GM12873 (cell line): ENCODE results near the gene UTF1.

Experiments used
- TF ChIP-seq, protein P1 (sequence below): IDR thresholded peaks from 2 replicates; pipeline ENCODE4 v1.5.1; 2012; ENCODE audit warnings: low read depth, mild to moderate bottlenecking, moderate library complexity, low read length, control low read depth; ENCODE audit not compliant: insufficient read depth; ENCODE audit errors: missing control alignments

UTF1 gene

DNA sequence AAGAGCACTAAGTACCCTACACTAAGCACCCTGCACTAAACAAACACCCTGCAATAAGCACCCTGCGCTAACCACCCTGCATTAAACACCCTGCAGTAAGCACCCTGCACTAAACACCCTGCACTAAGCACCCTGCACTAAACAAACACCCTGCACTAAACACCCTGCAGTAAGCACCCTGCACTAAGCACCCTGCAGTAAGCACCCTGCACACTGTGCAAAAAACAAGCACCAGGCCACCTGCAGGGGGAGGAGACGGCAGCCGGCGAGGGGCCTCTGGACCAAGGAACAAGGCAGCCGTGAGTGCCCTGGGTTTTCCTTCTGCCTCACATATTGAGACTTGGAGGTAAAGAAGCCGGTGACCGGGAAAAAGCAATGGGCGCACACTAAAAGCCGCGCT lies 39.8 kb upstream of the UTF1 start:
- TF ChIP-seq, protein P1, sequence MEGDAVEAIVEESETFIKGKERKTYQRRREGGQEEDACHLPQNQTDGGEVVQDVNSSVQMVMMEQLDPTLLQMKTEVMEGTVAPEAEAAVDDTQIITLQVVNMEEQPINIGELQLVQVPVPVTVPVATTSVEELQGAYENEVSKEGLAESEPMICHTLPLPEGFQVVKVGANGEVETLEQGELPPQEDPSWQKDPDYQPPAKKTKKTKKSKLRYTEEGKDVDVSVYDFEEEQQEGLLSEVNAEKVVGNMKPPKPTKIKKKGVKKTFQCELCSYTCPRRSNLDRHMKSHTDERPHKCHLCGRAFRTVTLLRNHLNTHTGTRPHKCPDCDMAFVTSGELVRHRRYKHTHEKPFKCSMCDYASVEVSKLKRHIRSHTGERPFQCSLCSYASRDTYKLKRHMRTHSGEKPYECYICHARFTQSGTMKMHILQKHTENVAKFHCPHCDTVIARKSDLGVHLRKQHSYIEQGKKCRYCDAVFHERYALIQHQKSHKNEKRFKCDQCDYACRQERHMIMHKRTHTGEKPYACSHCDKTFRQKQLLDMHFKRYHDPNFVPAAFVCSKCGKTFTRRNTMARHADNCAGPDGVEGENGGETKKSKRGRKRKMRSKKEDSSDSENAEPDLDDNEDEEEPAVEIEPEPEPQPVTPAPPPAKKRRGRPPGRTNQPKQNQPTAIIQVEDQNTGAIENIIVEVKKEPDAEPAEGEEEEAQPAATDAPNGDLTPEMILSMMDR: no peak

DNA sequence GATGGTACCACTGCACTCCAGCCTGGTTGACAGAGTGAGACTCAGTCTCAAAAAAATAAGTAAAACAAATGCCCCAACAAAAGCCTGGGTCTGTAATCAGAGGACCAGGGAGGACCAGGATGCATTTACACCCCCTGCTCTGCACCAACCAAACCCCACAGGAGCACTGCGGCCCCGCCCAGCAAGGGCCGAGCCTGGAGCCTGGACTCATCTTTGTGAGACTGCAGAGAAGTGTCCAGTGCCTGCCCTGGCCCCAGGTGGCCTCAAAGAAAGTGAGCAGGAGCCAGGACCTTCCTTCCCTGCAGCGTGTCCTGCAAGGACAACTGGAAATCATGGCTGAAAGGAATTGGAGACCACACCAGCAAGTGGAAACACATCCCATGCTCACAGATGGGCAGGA lies 38.4 kb upstream of the UTF1 start:
- TF ChIP-seq, protein P1: no peak

DNA sequence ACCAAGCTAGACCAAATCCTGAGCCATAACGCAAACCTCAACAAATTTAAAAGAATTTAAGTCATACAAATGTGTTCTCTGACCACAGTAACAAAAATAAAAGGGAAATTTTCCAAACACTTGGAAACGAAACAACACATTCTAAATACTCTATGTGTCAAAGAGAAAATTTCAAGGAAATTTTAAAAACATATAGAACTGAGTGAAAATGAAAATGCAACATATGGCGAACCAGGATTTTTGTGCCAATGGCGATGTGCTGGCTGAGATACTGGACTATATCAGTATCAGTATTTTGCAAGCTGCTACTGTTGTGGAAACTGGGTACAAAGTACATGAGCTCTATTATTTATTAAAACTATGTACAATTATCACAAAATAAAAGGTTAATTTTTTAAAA lies 35.9 kb upstream of the UTF1 start:
- TF ChIP-seq, protein P1: no peak

DNA sequence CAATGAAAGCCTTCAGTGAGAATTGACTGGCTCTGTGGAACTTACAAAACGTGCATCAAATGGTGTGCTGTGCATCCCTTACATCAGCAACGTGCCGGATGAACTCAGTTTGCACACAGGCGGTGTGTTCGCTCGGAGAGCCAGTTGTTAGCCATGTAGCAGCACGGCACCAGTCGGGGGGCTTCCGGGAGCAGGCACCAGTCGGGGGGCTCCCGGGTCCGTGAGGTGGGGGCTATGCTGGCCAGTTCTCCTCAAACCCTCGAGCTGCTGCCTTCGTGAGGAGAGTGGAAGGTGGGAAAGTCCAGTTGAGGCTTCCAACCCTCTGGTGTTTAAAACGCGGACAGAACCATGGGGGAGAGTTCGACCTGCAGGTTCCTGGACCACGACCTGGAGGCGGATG lies 34.9 kb upstream of the UTF1 start:
- TF ChIP-seq, protein P1: no peak

DNA sequence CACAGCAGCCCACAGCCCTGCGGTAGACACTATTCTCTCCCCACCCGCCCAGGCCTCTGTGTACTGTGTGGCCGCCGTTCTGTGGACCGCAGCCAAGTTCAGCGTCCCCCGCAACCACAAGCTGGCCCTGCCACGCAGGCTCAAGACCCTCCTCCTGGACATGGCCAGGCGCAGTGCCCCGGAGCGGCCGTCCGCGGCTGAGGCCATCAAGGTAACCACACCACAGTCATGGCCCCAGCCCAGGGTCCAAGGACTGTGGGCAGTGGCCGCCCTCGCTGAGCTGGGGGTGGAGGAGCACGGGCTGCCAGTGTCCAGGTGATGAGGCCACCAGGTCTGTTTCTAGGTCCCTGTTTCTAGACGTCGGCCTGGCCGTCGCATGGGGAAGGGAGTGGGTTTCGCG lies 34.4 kb upstream of the UTF1 start:
- TF ChIP-seq, protein P1: no peak

DNA sequence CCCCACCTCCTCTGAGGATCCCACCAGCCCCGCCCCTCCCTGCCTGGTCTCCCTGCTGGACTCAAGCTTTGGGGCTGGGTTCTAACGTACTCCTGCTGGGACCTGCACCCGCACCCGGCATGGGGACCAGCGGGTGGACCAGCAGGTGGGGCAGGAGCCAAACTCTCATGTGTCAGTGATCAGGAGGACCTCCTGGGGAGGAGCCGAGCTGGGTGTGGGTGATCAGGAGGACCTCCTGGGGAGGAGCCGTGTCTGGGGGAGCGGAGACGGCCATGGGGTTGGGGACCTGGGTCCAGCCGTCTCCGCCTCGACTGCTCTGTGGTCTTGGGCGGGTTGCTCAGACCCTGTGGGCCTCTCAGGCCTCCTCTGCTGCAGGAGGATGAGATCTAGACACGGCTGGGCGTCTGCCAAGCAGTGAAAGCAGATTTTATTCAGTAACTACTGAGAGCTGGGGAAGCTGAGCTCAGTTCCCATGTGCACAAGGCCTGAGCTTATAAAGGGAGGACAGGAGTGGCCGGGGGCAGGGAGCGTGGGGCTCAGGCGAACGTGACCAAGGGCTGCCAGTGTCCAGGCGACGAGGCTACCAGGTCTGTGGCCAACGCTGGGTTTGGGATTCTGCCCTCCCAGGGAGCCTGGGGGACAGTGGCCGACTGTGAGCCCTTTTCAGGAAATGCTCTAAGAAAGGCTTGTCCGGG lies 33.6 kb upstream of the UTF1 start:
- TF ChIP-seq, protein P1: no peak

DNA sequence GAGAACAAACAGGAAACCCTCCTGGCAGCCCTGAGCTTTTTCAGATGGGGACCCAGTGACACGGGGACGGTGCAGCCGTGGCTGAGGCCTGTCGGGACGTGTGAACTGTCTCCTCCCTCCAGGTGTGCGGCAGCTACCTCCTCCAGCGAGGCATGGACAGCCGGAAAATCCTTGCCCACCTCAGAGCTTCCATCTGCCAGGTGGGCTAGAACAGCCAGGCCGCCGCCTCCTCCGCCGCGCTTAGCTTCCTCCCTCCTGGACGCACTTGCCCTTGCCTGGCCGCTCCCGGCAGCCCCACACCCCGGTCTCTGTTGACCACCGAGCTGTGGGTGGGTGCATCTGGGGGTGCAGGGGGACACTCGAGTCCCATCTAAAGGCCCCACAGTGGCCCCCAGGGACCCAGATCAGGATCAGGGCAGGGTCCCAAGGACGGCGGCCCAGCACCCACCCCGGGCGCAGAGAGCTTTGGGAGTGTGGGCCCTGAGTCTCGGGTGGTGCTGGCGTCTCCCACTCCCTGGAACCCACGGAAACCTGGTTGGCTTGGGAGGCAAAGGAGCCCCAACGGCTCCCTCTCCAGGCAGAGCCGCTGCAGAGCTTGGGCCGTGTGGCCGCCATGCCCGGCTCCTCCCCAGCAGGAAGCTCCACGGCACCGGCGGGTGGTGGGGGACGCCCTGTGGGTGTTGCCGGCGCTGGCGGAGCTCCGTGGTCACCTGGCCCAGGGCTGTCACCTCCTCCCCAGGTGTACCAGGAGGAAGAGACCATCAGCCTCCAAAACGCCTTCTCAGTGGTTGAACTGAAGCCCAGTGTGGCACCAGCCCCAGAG lies 32.9 kb upstream of the UTF1 start:
- TF ChIP-seq, protein P1: no peak
